HEK293 (cell line): ENCODE measurements around the gene TBPL1.

ENCODE experiments used
- CTCF ChIA-PET: fragments of 350-600 bp; formaldehyde crosslinking; extraction: SDS; loops from one replicate; lab custom pipeline; 2021; ENCODE audit warnings: antibody characterized with exemption; lab: Yijun Ruan, JAX
- POLR2A ChIA-PET: fragments of 300-600 bp; formaldehyde crosslinking; extraction: SDS; loops from one replicate; lab custom pipeline; 2020; ENCODE audit warnings: antibody characterized with exemption, inconsistent platforms; lab: Yijun Ruan, JAX
- H3K27ac ChIP-seq: fragments of 200-500 bp; sonication (Bioruptor generic); 2 replicates; pipeline ENCODE4 v1.5.1; 2014; ENCODE audit warnings: low read depth, low read length, control low read depth, inconsistent platforms; ENCODE audit errors: extremely low read depth
- H3K36me3 ChIP-seq, 2 experiments: fragments of 200-500 bp in 1 of 2; sonication (Bioruptor generic) in 1 of 2; 1 replicate in 1 of 2; 2 replicates in 1 of 2; pipeline ENCODE4 v1.5.1; 2014 to 2017; ENCODE audit warnings: inconsistent platforms in 2 of 2, low read length in 2 of 2; ENCODE audit not compliant: control insufficient read depth in 2 of 2, insufficient read depth in 1 of 2
- H3K4me1 ChIP-seq: fragments of 200-500 bp; sonication (Bioruptor generic); 2 replicates; pipeline ENCODE4 v1.5.1; 2014; ENCODE audit warnings: mild to moderate bottlenecking, low read length, inconsistent platforms; ENCODE audit not compliant: control insufficient read depth, insufficient read depth
- H3K4me3 ChIP-seq: 2 replicates; pipeline ENCODE4 v1.5.1; 2011; ENCODE audit warnings: low read depth, mild to moderate bottlenecking, control low read depth, low read length, moderate library complexity
- H3K9me3 ChIP-seq: fragments of 200-500 bp; sonication (Bioruptor generic); 2 replicates; pipeline ENCODE4 v1.5.1; 2014; ENCODE audit warnings: low read depth, low read length, inconsistent platforms; ENCODE audit not compliant: control insufficient read depth, insufficient read depth
- BCL6B ChIP-seq: fragments of 450-650 bp; formaldehyde crosslinking; IDR thresholded peaks from 2 replicates; pipeline ENCODE4 v1.5.1; 2017; ENCODE audit warnings: missing biosample characterization, missing genetic modification characterization
- INSM2 ChIP-seq: fragments of 450-650 bp; formaldehyde crosslinking; IDR thresholded peaks from 2 replicates; pipeline ENCODE4 v1.5.1; 2016; ENCODE audit warnings: missing biosample characterization, missing genetic modification characterization
- PRDM1 ChIP-seq: fragments of 450-650 bp; formaldehyde crosslinking; IDR thresholded peaks from 2 replicates; pipeline ENCODE4; 2016; ENCODE audit warnings: missing biosample characterization, missing genetic modification characterization
- TCF7L2 ChIP-seq: IDR thresholded peaks from 2 replicates; pipeline ENCODE4 v1.6.1; 2011; ENCODE audit warnings: low read depth, mild to moderate bottlenecking, inconsistent platforms, low read length, moderate library complexity, borderline replicate concordance
- TRIM28 ChIP-seq: IDR thresholded peaks from 2 replicates; pipeline ENCODE4 v1.6.1; 2011; ENCODE audit warnings: low read length, control low read depth, borderline replicate concordance
- YY1 ChIP-seq: fragments of 450-650 bp; formaldehyde crosslinking; IDR thresholded peaks from 2 replicates; pipeline ENCODE4 v1.5.1; 2018; ENCODE audit warnings: missing biosample characterization, missing genetic modification characterization
- ZBTB11 ChIP-seq: fragments of 450-650 bp; formaldehyde crosslinking; conservative IDR thresholded peaks from 2 replicates; pipeline ENCODE4 v1.5.1; 2016; ENCODE audit warnings: low read depth, missing biosample characterization, missing genetic modification characterization
- ZFP41 ChIP-seq: fragments of 450-650 bp; formaldehyde crosslinking; IDR thresholded peaks from 2 replicates; pipeline ENCODE4 v1.5.1; 2016; ENCODE audit warnings: missing biosample characterization, missing genetic modification characterization, borderline replicate concordance
- ZNF146 ChIP-seq: fragments of 450-650 bp; formaldehyde crosslinking; IDR thresholded peaks from 2 replicates; pipeline ENCODE4 v1.5.1; 2016; ENCODE audit warnings: missing biosample characterization, missing genetic modification characterization
- ZNF155 ChIP-seq: fragments of 450-650 bp; formaldehyde crosslinking; IDR thresholded peaks from 2 replicates; pipeline ENCODE4 v1.5.1; 2016; ENCODE audit warnings: missing biosample characterization, missing genetic modification characterization
- ZNF157 ChIP-seq: fragments of 450-650 bp; formaldehyde crosslinking; IDR thresholded peaks from 2 replicates; pipeline ENCODE4 v1.5.1; 2016; ENCODE audit warnings: missing biosample characterization, missing genetic modification characterization
- ZNF18 ChIP-seq: fragments of 450-650 bp; formaldehyde crosslinking; IDR thresholded peaks from 2 replicates; pipeline ENCODE4 v1.5.1; 2016; ENCODE audit warnings: missing biosample characterization, missing genetic modification characterization
- ZNF223 ChIP-seq: fragments of 450-650 bp; formaldehyde crosslinking; IDR thresholded peaks from 2 replicates; pipeline ENCODE4 v1.5.1; 2016; ENCODE audit warnings: missing biosample characterization, missing genetic modification characterization
- ZNF239 ChIP-seq: fragments of 450-650 bp; formaldehyde crosslinking; IDR thresholded peaks from 2 replicates; pipeline ENCODE4 v1.5.1; 2016; ENCODE audit warnings: missing biosample characterization, missing genetic modification characterization
- ZNF24 ChIP-seq: fragments of 450-650 bp; formaldehyde crosslinking; IDR thresholded peaks from 2 replicates; pipeline ENCODE4 v1.5.1; 2016; ENCODE audit warnings: missing biosample characterization, missing genetic modification characterization
- ZNF248 ChIP-seq: fragments of 450-650 bp; formaldehyde crosslinking; IDR thresholded peaks from 2 replicates; pipeline ENCODE4 v1.5.1; 2017; ENCODE audit warnings: missing biosample characterization, missing genetic modification characterization
- ZNF274 ChIP-seq, 2 experiments: fragments of 200-500 bp in 1 of 2; fragments of 450-650 bp in 1 of 2; sonication (Bioruptor generic) in 1 of 2; formaldehyde crosslinking in 1 of 2; IDR thresholded peaks; 2 replicates each; pipeline versions ENCODE4 v1.5.1 to v1.6.1; 2014 to 2016; ENCODE audit warnings: borderline replicate concordance in 1 of 2, inconsistent platforms in 1 of 2, low read length in 1 of 2, missing biosample characterization in 1 of 2, missing genetic modification characterization in 1 of 2
- ZNF416 ChIP-seq: fragments of 450-650 bp; formaldehyde crosslinking; IDR thresholded peaks from 2 replicates; pipeline ENCODE4 v1.5.1; 2016; ENCODE audit warnings: missing biosample characterization, missing genetic modification characterization
- ZNF488 ChIP-seq: fragments of 450-650 bp; formaldehyde crosslinking; IDR thresholded peaks from 2 replicates; pipeline ENCODE4 v1.5.1; 2016; ENCODE audit warnings: missing biosample characterization, missing genetic modification characterization
- ZNF548 ChIP-seq: fragments of 450-650 bp; formaldehyde crosslinking; IDR thresholded peaks from 2 replicates; pipeline ENCODE4 v1.5.1; 2016; ENCODE audit warnings: missing biosample characterization, missing genetic modification characterization
- ZNF561 ChIP-seq: fragments of 450-650 bp; IDR thresholded peaks from 2 replicates; pipeline ENCODE4 v1.5.1; 2018; ENCODE audit warnings: missing biosample characterization, missing genetic modification characterization, borderline replicate concordance
- ZNF596 ChIP-seq: fragments of 450-650 bp; IDR thresholded peaks from 2 replicates; pipeline ENCODE4 v1.5.0; 2018; ENCODE audit warnings: missing biosample characterization, mild to moderate bottlenecking, missing genetic modification characterization, moderate library complexity
- ZSCAN23 ChIP-seq: fragments of 450-650 bp; formaldehyde crosslinking; IDR thresholded peaks from 2 replicates; pipeline ENCODE4 v1.5.1; 2016; ENCODE audit warnings: missing biosample characterization, missing genetic modification characterization

Gene TBPL1

GRCh38 chr6:133999305-133999704 lies 46.3 kb downstream of the TBPL1 start:
- H3K27ac ChIP-seq = no peak overlapping the region
- H3K36me3 ChIP-seq = no peaks in the 10 kb centered on the region
- H3K4me3 ChIP-seq = no peak overlapping the region
- no peaks in the 10 kb centered on the region for H3K4me1 ChIP-seq
- CTCF ChIA-PET = interaction anchor here (1.4 to 2.4 kb wide), 4 partner anchors 9 to 97 kb away, joined by 9 to 13 read pairs (median 10); no protein-coding TSS in a partner anchor
- POLR2A ChIA-PET = no interaction called here
- no peaks in the 10 kb centered on the region for H3K9me3 ChIP-seq
- TF ChIP-seq ZFP41 (tag by site-specific recombination) (no peak), ZNF274 (IDR thresholded peaks at IDR 0.05; ENCODE audit: low read length) (no peak), ZNF274 (tag by site-specific recombination; IDR thresholded peaks at IDR 0.05; ENCODE audit: borderline replicate concordance) (no peak), ZNF157 (tag by site-specific recombination) (no peak), ZNF146 (no peak), ZNF416 (tag by site-specific recombination) (no peak), ZNF596 (tag by site-specific recombination) (no peak)

- H3K4me1 ChIP-seq = no peaks in the 10 kb centered on the region
- TF ChIP-seq ZNF24 (tag by site-specific recombination) = no peak
- no peak for TF ChIP-seq ZSCAN23 (tag by site-specific recombination)
- no peak for TF ChIP-seq ZNF248 (tag by site-specific recombination)
- TF ChIP-seq PRDM1 = no peak
- no peak for TF ChIP-seq TCF7L2
- no peak for TF ChIP-seq YY1 (tag by site-specific recombination)
- no peak for TF ChIP-seq BCL6B (tag by site-specific recombination)
- TF ChIP-seq ZNF596 (tag by site-specific recombination) = no peak
- no peak for TF ChIP-seq INSM2 (tag by site-specific recombination)
- TF ChIP-seq ZBTB11 = no peak
- no peak for TF ChIP-seq ZNF488 (tag by site-specific recombination)
- no peak for TF ChIP-seq ZFP41 (tag by site-specific recombination)
- no peak for TF ChIP-seq ZNF155
- TF ChIP-seq ZNF561 (tag by site-specific recombination) = no peak
- TF ChIP-seq TRIM28 = no peak
- TF ChIP-seq ZNF239 (tag by site-specific recombination) = no peak
- TF ChIP-seq ZNF548 (tag by site-specific recombination) = no peak
- no peak for TF ChIP-seq ZNF223 (tag by site-specific recombination)
- no peak for TF ChIP-seq ZNF18 (tag by site-specific recombination)
- TF ChIP-seq, all 188 proteins: peak for 0
- CTCF ChIA-PET = interaction anchor here (0.7 to 2.4 kb wide), 5 partner anchors 11 to 96 kb away, joined by 3 to 13 read pairs (median 5); no protein-coding TSS in a partner anchor
- Histone ChIP-seq H3K4me3 (no peak overlapping the region), H3K36me3 (no peaks in the 10 kb centered on the region), H3K27ac (no peak overlapping the region), H3K9me3 (no peaks in the 10 kb centered on the region)
- POLR2A ChIA-PET = no interaction called here
Measured at GRCh38 chr6:134000443-134000842, 47.4 kb downstream of the TBPL1 start.
